MM.1S (cell line): Measurements from ENCODE around the gene FAM83F.

ENCODE experiments used
- EZH2 ChIP-seq: fragments of 300-600 bp; sonication (generic); optimal IDR thresholded peaks from 2 replicates; pipeline ENCODE3; 2017; ENCODE audit warnings: low read depth, mild to moderate bottlenecking, antibody characterized with exemption, low read length, mixed read lengths
- TF ChIP-seq, protein P1 (sequence below): fragments of 300-600 bp; sonication (generic); IDR thresholded peaks from 2 replicates; pipeline ENCODE4 v1.5.1; 2016; ENCODE audit warnings: antibody characterized with exemption, low read length, mixed read lengths

DNA sequence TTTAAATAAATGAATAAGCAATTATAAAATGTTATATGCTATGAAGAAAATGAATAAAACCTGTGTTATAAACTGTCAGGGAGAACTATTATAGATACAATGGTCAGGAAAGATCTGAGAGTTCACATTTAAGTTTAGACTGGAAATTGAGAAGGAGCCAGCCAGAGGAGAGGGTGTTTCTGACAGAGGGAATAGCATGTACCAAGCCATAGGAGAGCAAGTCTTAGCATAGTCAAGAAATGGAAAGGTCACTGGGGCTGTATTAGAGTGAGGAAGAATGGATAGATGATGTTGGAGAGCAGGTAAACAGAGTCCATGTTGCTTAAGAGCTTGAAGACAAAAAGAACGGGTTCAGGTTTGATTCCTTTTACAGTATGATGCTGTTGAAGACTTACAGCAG lies 87.4 kb downstream of the FAM83F start:
- TF ChIP-seq, protein P1, sequence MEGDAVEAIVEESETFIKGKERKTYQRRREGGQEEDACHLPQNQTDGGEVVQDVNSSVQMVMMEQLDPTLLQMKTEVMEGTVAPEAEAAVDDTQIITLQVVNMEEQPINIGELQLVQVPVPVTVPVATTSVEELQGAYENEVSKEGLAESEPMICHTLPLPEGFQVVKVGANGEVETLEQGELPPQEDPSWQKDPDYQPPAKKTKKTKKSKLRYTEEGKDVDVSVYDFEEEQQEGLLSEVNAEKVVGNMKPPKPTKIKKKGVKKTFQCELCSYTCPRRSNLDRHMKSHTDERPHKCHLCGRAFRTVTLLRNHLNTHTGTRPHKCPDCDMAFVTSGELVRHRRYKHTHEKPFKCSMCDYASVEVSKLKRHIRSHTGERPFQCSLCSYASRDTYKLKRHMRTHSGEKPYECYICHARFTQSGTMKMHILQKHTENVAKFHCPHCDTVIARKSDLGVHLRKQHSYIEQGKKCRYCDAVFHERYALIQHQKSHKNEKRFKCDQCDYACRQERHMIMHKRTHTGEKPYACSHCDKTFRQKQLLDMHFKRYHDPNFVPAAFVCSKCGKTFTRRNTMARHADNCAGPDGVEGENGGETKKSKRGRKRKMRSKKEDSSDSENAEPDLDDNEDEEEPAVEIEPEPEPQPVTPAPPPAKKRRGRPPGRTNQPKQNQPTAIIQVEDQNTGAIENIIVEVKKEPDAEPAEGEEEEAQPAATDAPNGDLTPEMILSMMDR, result no peak
- TF ChIP-seq EZH2, result no peak
